T-cell (primary cell): ENCODE measurements around the gene SPRN. TPM values are rescaled to one million over a fixed set of nuclear protein-coding genes. Genes with fewer than 3 reads are reported as not detected.

Experiments
- ATAC-seq, 4 experiments: fragments of 200-7000 bp in 3 of 4; fragments of 150-1000 bp in 1 of 4; cut with Tn5 transposase; replicated peaks in 1 of 4; 1 replicate in 3 of 4; 2 replicates in 1 of 4; pipeline ENCODE4 v1.10.0; 2021; ENCODE audit warnings: moderate library complexity in 3 of 4, mild to moderate bottlenecking in 2 of 4, moderate number of reproducible peaks in 1 of 4
- CTCF ChIA-PET, 2 donors: fragments of 300-600 bp; sonication (Branson Sonifier 250); formaldehyde crosslinking; loops; one replicate each; lab custom pipeline; 2022; ENCODE audit warnings: antibody characterized with exemption in 2 of 2; lab: Charles Lee
- POLR2A ChIA-PET, 2 donors: fragments of 300-600 bp; sonication (Branson Sonifier 250); formaldehyde crosslinking; loops; one replicate each; lab custom pipeline; 2022; ENCODE audit warnings: antibody characterized with exemption in 2 of 2; lab: Charles Lee
- DNase-seq, 35 experiments: peaks; one replicate each; pipeline versions ENCODE4 v3.0.0 to v3.0.0-alpha.2; 2013 to 2023
- H3K27ac ChIP-seq: one replicate; pipeline ENCODE4 v1.5.1; 2013; ENCODE audit warnings: low read length
- H3K27me3 ChIP-seq, 2 experiments: replicated peaks in 1 of 2; 1 replicate in 1 of 2; 2 replicates in 1 of 2; pipeline versions ENCODE4 v1.6.1 to v1.7.0; 2013; ENCODE audit warnings: low read length in 1 of 2, mixed read lengths in 1 of 2; ENCODE audit not compliant: control insufficient read depth in 2 of 2, insufficient read depth in 2 of 2; ENCODE audit errors: extremely low read depth in 1 of 2
- H3K36me3 ChIP-seq, 2 donors: 1 replicate in 1 of 2; 2 replicates in 1 of 2; pipeline versions ENCODE4 v1.6.1 to v1.7.0; 2013; ENCODE audit warnings: low read length in 1 of 2; ENCODE audit not compliant: control insufficient read depth in 2 of 2, insufficient read depth in 1 of 2; ENCODE audit errors: extremely low read depth in 1 of 2
- H3K4me1 ChIP-seq, 2 experiments: 1 replicate in 1 of 2; 2 replicates in 1 of 2; pipeline versions ENCODE4 v1.6.1 to v1.7.0; 2013; ENCODE audit warnings: low read length in 2 of 2, mixed read lengths in 1 of 2; ENCODE audit not compliant: insufficient read depth in 2 of 2, control insufficient read depth in 1 of 2; ENCODE audit errors: extremely low read depth in 1 of 2
- H3K4me3 ChIP-seq, 2 donors: 1 replicate in 1 of 2; 2 replicates in 1 of 2; pipeline versions ENCODE4 v1.5.1 to v1.7.0; 2013; ENCODE audit warnings: mild to moderate bottlenecking in 2 of 2, low read length in 1 of 2, moderate library complexity in 1 of 2; ENCODE audit not compliant: control insufficient read depth in 1 of 2; ENCODE audit errors: extremely low read depth in 1 of 2
- H3K9me3 ChIP-seq: 2 replicates; pipeline ENCODE4 v1.7.0; 2013
- H3K27ac Mint-ChIP-seq, 2 donors: one replicate each; pipeline ENCODE4 v1.8.0; 2020 to 2021; ENCODE audit warnings: mild to moderate bottlenecking in 2 of 2, mixed read lengths in 2 of 2
- H3K27me3 Mint-ChIP-seq, 2 donors: one replicate each; pipeline ENCODE4 v1.8.0; 2021 to 2022; ENCODE audit warnings: mixed read lengths in 2 of 2
- H3K36me3 Mint-ChIP-seq: one replicate; pipeline ENCODE4 v1.8.0; 2021; ENCODE audit warnings: mixed read lengths
- H3K4me1 Mint-ChIP-seq, 3 donors: one replicate each; pipeline ENCODE4 v1.8.0; 2020 to 2022; ENCODE audit warnings: mixed read lengths in 3 of 3, mild to moderate bottlenecking in 1 of 3
- H3K4me3 Mint-ChIP-seq, 3 donors: one replicate each; pipeline ENCODE4 v1.8.0; 2020 to 2022; ENCODE audit warnings: mild to moderate bottlenecking in 3 of 3, mixed read lengths in 3 of 3, moderate library complexity in 3 of 3
- H3K9me3 Mint-ChIP-seq, 3 donors: one replicate each; pipeline ENCODE4 v1.8.0; 2020 to 2022; ENCODE audit warnings: mixed read lengths in 3 of 3
- WGBS: methylation state at CpG from one replicate; pipeline ENCODE4 v1.1.5; 2013; ENCODE audit warnings: missing lambda C conversion rate; ENCODE audit not compliant: insufficient coverage; 5-methylcytosine and 5-hydroxymethylcytosine counted together
- total RNA-seq, 35 experiments: library from RNA in 6 of 35; stranded (reverse) in 6 of 35; fragments of 120-200 nt in 1 of 35; gene quantifications; one replicate each; pipeline versions ENCODE4 v1.2.1 to v1.2.4 and lab custom pipeline; 2013 to 2026

Gene SPRN
- total RNA-seq, 5 donors from 2014 or later (not counting 1 experiment from before 2014, with no cell fraction given): 0.06 to 0.12 TPM; not detected in 3

DNA sequence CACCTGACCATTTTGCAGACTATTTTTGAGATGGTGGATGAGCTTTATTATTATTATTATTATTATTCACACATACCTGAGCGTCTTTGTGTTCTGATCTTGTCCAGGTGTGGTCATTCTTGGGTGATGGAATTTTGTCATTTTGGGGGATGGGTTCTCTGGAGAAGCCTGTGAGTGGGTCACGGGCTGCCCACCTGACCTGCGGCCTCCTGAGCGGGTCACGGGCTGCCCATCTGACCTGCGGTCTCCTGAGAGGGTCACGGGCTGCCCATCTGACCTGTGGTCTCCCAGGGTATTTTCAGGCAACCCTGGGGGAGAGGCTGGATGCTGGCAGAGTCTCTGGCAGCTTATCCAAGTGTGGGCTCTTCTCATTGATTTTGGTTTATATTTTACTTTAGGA lies 36.6 kb upstream of the SPRN start:
- DNase-seq (no peak), ATAC-seq (no peak)
- POLR2A ChIA-PET: no interaction called here
- no peaks in the 10 kb centered on the region for H3K9me3 Mint-ChIP-seq
- Histone ChIP-seq H3K4me3 (no peak overlapping the region), H3K27me3 (peaks cover 0 to 4% of the 10 kb centered on the region in 2 experiments), H3K4me1 (no peaks in the 10 kb centered on the region), H3K27ac (no peak overlapping the region), H3K36me3 (no peaks in the 10 kb centered on the region), H3K9me3 (no peaks in the 10 kb centered on the region)
- 92% methylated on average over 5 of the region's 7 CpGs for WGBS
- no peak overlapping the region for H3K4me3 Mint-ChIP-seq
- H3K36me3 Mint-ChIP-seq: peaks cover 3% of the 10 kb centered on the region
- CTCF ChIA-PET: no interaction called here
- no peak overlapping the region for H3K27ac Mint-ChIP-seq
- H3K4me1 Mint-ChIP-seq: no peaks in the 10 kb centered on the region
- H3K27me3 Mint-ChIP-seq: no peaks in the 10 kb centered on the region

DNA sequence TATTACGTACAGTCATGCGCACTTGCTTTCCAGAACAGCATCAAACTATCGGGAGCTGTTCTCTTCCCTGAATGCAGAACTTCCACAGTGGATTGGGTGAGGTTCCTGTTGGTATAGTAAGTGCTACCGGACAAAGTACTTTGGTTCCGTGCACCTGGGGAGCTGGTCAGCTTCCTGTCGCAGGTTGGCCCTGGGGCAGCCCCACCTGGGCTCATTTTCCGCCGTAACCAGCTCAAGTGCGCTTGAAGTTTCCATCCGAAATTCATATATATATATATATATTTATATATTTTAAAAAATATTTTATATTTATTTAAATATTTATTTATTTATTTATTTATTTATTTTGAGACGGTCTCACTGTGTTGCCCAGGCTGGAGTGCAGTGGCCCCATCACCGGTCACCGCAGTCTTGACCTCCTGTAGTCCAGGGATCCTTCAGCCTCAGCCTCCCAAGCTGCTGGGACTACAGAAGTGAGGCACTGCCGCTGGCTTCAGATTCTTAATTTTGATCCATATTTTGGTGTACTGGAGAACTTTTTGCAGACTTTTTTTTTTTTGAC lies 35.9 kb upstream of the SPRN start:
- Histone ChIP-seq H3K4me3 (no peak overlapping the region), H3K4me1 (no peaks in the 10 kb centered on the region), H3K36me3 (no peaks in the 10 kb centered on the region), H3K9me3 (no peaks in the 10 kb centered on the region), H3K27ac (no peak overlapping the region), H3K27me3 (peaks cover 0 to 4% of the 10 kb centered on the region in 2 experiments)
- Mint-ChIP-seq H3K4me1 (no peaks in the 10 kb centered on the region), H3K36me3 (peaks cover 3% of the 10 kb centered on the region), H3K4me3 (no peak overlapping the region), H3K9me3 (no peaks in the 10 kb centered on the region), H3K27ac (no peak overlapping the region), H3K27me3 (no peaks in the 10 kb centered on the region)
- WGBS: 100% methylated on average over 5 of the region's 14 CpGs
- ATAC-seq (no peak), DNase-seq (no peak)
- ChIA-PET POLR2A (no interaction called here), CTCF (no interaction called here)

DNA sequence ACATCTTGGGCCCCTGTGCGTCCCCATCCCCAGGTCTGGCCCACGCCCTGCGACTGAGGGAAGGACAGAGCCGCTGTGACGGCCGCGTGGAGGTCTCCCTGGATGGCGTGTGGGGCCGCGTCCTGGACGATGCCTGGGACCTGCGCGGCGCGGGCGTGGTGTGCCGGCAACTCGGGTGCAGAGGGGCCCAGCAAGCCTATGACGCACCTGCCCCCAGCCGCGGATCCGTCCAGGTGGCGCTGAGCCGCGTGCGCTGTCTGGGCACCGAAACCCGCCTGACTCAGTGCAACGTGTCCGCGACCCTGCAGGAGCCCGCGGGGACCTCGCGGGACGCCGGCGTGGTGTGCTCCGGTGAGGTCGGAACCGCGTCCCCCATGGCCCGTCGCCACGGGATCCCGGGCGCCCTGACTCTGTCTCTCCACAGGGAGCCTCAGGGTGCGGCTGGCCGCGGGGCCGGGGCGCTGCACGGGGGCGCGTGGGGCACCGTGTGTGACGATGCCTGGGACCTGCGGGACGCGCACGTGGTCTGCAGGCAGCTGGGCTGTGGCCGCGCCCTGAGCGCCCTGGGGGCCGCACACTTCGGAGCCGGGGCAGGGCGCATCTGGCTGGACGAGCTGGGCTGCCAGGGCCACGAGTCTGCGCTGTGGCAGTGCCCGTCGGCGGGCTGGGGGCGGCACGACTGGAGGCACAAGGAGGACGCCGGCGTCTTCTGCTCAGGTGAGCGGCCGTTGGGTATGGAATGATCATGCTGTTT lies 35.2 kb upstream of the SPRN start:
- H3K27me3 ChIP-seq: peaks cover 0 to under 1% of the 10 kb centered on the region in 2 experiments
- ChIA-PET POLR2A (no interaction called here), CTCF (no interaction called here)
- H3K27ac ChIP-seq: no peak overlapping the region
- DNase-seq (no peak), ATAC-seq (peak in 1 of 4 experiments; percentile 16)
- Mint-ChIP-seq H3K9me3 (no peaks in the 10 kb centered on the region), H3K27ac (no peak overlapping the region), H3K27me3 (no peaks in the 10 kb centered on the region), H3K36me3 (peaks cover 3% of the 10 kb centered on the region), H3K4me3 (no peak overlapping the region), H3K4me1 (no peaks in the 10 kb centered on the region)
- H3K4me3 ChIP-seq: no peak overlapping the region
- no peaks in the 10 kb centered on the region for H3K36me3 ChIP-seq
- no peaks in the 10 kb centered on the region for H3K4me1 ChIP-seq
- 82% methylated on average over 78 of the region's 81 CpGs for WGBS
- no peaks in the 10 kb centered on the region for H3K9me3 ChIP-seq

DNA sequence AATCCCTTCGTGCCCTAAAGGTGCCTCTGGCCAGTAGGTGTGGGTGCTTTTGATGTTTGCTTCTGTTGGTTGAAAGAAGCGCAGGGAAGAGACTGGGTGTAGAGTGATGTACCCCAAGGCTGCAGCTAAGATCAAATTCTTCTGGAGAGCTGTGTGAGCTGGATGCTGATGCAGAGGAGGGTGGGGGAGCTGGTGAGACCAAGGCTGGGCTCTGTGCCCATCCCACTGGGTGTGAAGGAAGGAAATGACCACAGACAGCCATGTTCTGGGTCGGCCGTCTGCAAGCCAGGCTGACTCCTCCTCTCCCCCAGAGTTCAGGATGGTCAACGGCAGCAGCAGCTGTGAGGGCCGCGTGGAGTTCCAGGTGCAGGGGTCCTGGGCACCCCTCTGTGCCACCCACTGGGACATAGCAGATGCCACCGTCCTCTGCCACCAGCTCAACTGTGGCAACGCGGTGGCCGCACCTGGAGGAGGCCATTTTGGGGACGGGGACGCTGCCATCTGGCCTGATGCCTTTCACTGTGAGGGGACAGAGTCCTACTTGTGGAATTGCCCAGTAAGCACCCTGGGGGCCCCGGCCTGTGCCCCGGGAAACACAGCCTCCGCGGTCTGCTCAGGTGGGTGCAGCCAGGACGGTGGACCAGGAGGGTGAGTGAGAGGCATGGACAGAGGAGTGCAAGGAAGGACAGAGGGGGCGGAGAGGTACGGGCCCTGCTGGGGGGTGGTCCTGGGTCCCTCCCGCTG lies 34.5 kb upstream of the SPRN start:
- Histone ChIP-seq H3K4me1 (no peaks in the 10 kb centered on the region), H3K27ac (no peak overlapping the region), H3K9me3 (no peaks in the 10 kb centered on the region), H3K27me3 (no peaks in the 10 kb centered on the region), H3K36me3 (no peaks in the 10 kb centered on the region), H3K4me3 (no peak overlapping the region)
- WGBS: 85% methylated on average over 20 of the region's 21 CpGs
- no peaks in the 10 kb centered on the region for H3K27me3 Mint-ChIP-seq
- peaks cover 3% of the 10 kb centered on the region for H3K36me3 Mint-ChIP-seq
- CTCF ChIA-PET: no interaction called here
- no peak for ATAC-seq
- no peak overlapping the region for H3K27ac Mint-ChIP-seq
- H3K4me1 Mint-ChIP-seq: no peaks in the 10 kb centered on the region
- POLR2A ChIA-PET: no interaction called here
- no peak for DNase-seq
- H3K4me3 Mint-ChIP-seq: no peak overlapping the region
- H3K9me3 Mint-ChIP-seq: no peaks in the 10 kb centered on the region

DNA sequence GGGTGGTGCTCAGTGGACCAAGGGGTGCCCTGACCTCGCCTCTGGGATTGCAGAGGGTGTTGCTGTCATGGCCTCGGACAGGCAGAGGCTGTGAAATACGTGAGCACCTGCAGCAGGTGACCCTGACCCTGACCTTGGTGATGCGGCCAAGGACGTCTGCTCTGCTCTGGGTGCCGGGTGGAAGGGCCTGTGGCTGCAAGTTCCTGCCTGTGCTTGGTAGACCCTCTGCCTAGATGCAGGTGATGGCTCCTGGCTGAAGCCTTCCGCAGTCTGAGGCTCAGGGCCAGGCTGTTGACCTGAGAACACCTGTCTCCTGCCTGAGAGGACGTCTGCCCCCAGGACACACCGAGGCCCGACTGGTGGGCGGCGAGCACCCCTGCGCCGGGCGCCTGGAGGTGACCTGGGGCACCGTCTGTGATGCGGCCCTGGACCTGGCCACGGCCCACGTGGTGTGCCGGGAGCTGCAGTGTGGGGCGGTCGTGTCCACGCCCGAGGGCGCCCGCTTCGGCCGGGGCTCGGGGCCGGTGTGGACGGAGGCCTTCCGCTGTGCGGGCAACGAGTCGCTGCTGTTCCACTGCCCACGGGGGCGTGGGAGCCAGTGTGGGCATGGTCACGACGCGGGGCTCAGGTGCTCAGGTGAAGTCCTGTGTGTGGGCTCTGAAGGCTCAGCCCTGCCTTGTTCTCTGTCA lies 33.7 kb upstream of the SPRN start:
- ATAC-seq: no peak
- Histone ChIP-seq H3K4me1 (no peaks in the 10 kb centered on the region), H3K36me3 (no peaks in the 10 kb centered on the region), H3K27ac (no peak overlapping the region), H3K27me3 (no peaks in the 10 kb centered on the region), H3K4me3 (no peak overlapping the region), H3K9me3 (no peaks in the 10 kb centered on the region)
- H3K9me3 Mint-ChIP-seq: no peaks in the 10 kb centered on the region
- ChIA-PET POLR2A (no interaction called here), CTCF (no interaction called here)
- no peak overlapping the region for H3K27ac Mint-ChIP-seq
- no peak overlapping the region for H3K4me3 Mint-ChIP-seq
- 91% methylated on average over 39 of the region's 40 CpGs for WGBS
- no peak for DNase-seq
- H3K4me1 Mint-ChIP-seq: no peaks in the 10 kb centered on the region
- H3K36me3 Mint-ChIP-seq: peaks cover 3% of the 10 kb centered on the region
- H3K27me3 Mint-ChIP-seq: no peaks in the 10 kb centered on the region

DNA sequence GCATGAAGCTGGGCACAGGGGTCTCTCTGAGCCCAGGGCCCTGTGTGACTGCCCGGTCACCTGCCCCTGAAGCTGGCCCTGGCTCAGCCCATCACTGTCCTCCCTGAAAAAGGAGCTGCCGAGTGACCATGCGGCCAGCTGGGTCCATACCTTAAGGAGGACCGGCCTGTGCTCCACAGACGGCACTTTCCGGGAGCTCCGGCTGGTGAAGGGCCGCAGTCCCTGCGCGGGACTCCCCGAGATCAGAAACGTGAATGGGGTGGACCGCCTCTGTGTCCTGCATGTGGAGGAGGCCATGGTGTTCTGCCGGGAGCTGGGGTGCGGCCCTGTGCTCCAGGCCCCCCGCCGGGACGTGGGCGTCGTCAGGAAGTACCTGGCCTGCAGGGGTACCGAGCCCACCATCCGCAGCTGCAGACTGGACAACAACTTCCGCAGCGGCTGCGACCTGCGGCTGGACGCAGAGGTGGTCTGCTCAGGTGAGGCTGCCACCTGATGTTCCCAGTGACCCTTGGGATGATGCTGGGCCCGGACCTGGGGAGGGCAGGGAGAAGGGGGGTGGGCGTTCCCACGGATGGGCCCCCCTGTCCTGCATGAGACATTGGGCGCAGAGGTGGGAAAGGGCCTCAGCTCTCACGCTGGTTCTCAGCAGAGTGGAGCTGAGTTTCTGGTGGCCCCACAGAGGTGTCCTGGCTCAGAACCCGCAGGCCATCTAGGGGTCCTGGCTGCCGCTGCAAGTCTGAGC lies 32.8 kb upstream of the SPRN start:
- no peaks in the 10 kb centered on the region for H3K9me3 Mint-ChIP-seq
- Histone ChIP-seq H3K36me3 (no peaks in the 10 kb centered on the region), H3K27me3 (no peaks in the 10 kb centered on the region), H3K27ac (no peak overlapping the region), H3K4me3 (no peak overlapping the region), H3K4me1 (no peaks in the 10 kb centered on the region), H3K9me3 (no peaks in the 10 kb centered on the region)
- no peaks in the 10 kb centered on the region for H3K27me3 Mint-ChIP-seq
- ATAC-seq: no peak
- no peak overlapping the region for H3K27ac Mint-ChIP-seq
- CTCF ChIA-PET: no interaction called here
- WGBS: 95% methylated on average over 32 of the region's 34 CpGs
- H3K4me1 Mint-ChIP-seq: no peaks in the 10 kb centered on the region
- H3K4me3 Mint-ChIP-seq: no peak overlapping the region
- DNase-seq: no peak
- POLR2A ChIA-PET: no interaction called here
- peaks cover 3% of the 10 kb centered on the region for H3K36me3 Mint-ChIP-seq
